Limb (tissue), 2 donors: ENCODE measurements around the gene OPA3.
A peak's percentile ranks its signal among the peaks of the same experiment; 100 is the strongest.

Experiments used
- DNase-seq, 2 donors: peaks; one replicate each; pipeline ENCODE4 v3.0.0-alpha.2; 2016; ENCODE audit errors: extremely low spot score in 2 of 2

OPA3 gene

DNA sequence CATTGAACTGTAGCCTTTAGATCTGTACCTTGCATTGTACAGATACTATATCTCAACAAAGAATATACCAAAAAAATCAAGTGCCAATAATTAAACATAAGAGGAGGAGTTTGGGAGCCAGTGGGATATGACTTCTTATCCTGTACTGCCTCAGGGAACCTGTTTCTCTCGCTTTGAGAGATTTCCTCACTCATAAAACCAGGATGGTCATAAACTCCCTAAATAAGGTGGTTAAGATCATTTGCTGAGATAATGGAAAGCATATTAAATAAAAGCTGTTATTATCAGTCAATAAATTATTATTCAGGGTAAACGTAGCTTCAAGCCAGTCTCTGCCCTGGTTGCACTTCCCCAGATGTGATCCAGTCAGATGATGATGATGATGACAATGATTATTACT lies 17.0 kb downstream of the OPA3 start:
- DNase-seq: no peak

- DNase-seq: no peak
These were observed 20.3 kb downstream of the OPA3 start for GRCh38 chr19:45564131-45564780.

DNA sequence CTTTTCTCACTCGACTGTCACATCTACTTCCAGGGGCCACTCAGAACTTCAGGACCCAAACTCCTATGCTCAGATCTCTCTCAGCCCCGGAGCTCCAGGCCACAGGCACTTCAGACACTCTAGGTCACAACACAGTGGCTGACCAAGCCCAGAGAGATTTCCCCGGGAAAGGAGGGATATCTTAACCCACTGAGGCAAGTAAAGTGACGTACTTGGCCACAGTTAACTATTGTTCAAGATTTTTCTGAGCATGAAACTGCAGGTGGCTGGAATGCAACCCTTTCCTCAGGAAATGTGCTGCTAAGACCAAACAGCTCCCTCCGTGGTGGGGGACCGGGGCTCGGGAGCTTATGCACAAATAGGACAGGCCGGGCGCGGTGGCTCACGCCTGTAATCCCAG lies 23.9 kb downstream of the OPA3 start:
- DNase-seq: no peak

- DNase-seq: no peak
These were observed 24.6 kb downstream of the OPA3 start for GRCh38 chr19:45560038-45560437.

GRCh38 chr19:45558399-45558878 lies 26.2 kb downstream of the OPA3 start:
- DNase-seq: peak; percentile 8 to 44

DNA sequence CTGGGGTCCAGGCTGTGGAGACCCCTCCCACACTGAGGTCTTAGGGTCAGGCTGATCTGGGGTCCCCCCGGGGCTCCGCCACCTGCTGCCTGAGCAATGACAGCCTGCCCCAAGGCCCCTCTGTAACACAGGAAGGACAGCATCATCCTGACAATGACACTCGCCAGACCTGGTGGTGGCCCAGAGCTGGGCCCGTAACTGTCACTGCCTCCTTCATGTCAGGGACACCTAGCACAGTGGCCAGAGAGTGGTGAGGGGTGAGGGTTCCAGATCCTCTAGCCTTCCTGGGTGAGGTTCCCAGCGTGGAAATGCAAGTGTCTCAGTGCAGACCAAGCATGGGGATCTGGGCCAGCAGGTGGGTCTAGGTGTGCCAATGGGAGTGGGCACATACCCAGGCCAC lies 27.8 kb downstream of the OPA3 start:
- DNase-seq: no peak

GRCh38 chr19:45554481-45554880 lies 30.1 kb downstream of the OPA3 start:
- DNase-seq: no peak

DNA sequence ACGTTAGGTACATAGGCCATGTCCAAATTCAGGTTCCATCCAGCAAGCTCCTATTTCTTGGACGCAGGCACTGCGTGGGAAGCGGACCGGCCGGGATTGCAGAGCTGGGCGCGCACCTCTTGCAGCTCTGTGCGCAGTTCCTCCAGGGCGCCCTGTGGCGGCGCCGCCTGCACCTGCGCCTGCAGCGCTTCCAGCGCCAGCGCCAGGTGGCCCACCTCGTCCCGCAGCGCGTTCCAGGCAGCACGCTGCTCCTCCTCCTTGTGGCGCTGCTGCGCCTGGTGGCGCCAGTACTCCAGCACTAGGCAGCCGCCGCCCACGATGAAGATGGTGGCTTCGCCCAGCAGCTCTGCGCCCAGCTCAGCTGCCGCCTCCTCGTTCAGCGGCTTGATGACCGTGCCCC lies 31.1 kb downstream of the OPA3 start:
- DNase-seq: no peak

GRCh38 chr19:45547965-45548609 lies 36.5 kb downstream of the OPA3 start:
- no peak for DNase-seq

GRCh38 chr19:45547211-45547770 lies 37.3 kb downstream of the OPA3 start:
- DNase-seq: no peak

GRCh38 chr19:45542234-45542668 lies 42.4 kb downstream of the OPA3 start:
- no peak for DNase-seq

- DNase-seq: no peak
These were observed 45.1 kb downstream of the OPA3 start for GRCh38 chr19:45539459-45539858.

- no peak for DNase-seq
These were observed 53.3 kb downstream of the OPA3 start for GRCh38 chr19:45531349-45531748.

DNA sequence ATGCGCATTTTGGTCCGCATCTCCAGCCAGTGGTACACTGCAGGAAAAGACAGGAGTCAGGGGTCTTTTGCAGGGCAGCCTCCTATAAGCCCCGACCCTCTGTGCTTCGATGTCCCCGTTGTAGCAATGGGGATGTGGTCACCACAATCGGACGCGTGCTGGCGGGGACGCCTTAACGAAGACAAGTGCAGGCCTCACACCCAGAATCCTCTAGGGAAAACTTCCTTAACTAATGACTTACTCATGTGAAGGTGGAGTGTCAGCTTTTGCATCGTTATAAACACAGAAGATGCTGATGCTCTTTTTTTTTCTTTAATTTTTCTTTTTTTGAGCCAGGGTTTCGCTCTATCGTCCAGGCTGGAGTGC lies 55.2 kb downstream of the OPA3 start:
- DNase-seq: no peak

DNA sequence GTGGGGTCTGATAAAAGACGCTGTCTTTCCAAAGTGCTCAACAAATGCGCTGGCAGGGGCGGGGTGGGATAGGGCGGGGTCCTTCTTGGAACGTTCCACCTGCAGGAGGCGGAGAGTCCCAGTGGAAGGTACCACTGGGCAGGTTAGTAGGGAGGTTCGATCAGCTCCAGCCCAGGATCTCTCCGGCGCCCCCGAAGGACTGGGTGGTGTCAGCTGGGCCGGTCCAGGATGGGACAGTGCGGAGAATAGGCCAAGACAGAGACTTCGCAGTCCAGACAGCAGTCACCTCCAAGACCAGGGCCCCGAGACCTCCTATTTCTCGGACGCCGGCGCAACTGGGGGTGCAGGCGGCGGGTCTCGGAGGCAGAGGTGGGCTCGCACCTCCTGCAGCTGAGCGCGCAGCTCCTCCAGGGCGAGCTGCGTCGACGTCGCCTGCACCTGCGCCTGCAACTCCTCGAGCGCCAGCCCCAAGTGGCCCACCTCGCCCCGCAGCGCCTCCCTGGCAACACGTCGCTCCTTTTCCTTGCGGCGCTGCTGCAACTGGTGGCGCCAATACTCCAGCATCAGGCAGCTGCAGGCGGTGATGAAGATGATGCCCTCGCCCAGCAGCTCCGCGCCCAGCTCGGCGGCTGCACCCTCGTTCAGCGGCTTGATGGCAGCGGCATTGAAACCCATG lies 55.7 kb downstream of the OPA3 start:
- peak in 1 of 2 donors; percentile 60 for DNase-seq

GRCh38 chr19:45528149-45528743 lies 56.4 kb downstream of the OPA3 start:
- DNase-seq: no peak

GRCh38 chr19:45527731-45528130 lies 56.9 kb downstream of the OPA3 start:
- DNase-seq: no peak

DNA sequence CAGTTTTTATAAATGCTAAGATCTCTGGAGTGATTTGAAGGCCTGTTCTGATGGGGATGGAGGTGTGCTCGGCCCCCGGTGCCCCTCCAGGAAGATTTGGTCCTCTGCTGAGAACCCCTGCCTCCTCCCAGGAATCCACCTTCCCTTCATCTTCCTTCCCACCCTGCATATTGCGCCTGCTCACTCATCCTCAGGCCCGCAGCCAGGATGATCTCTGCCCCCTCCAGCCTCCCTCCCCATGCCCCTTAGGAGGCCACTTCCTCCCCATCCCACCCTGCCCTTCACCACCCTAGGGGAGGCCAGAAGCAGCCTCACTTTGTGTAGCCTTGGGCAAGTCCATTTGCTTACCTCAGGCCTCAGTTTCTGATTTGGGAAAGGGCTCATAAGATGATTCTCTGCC lies 57.6 kb downstream of the OPA3 start:
- DNase-seq: no peak

GRCh38 chr19:45526143-45526542 lies 58.5 kb downstream of the OPA3 start:
- peak in 1 of 2 donors; percentile 61 for DNase-seq

GRCh38 chr19:45524575-45525129 lies 60.0 kb downstream of the OPA3 start:
- DNase-seq: no peak

- peak; percentile 83 to 90 for DNase-seq
These were observed 60.9 kb downstream of the OPA3 start for GRCh38 chr19:45523642-45524256.
